ENCODE data around the gene CFAP100.

CFAP100 gene

GRCh38 chr3:126466886-126467610 is 72.3 kb downstream of the CFAP100 start:
- no peak for DNase-seq

- DNase-seq = no peak
These were observed 72.9 kb downstream of the CFAP100 start for GRCh38 chr3:126467611-126467955.

GRCh38 chr3:126468028-126468891 is 73.6 kb downstream of the CFAP100 start:
- no peak for DNase-seq

GRCh38 chr3:126469479-126469878 is 74.8 kb downstream of the CFAP100 start:
- no peak for DNase-seq

- DNase-seq = no peak
These were observed 77.7 kb downstream of the CFAP100 start for GRCh38 chr3:126472277-126473006.

GRCh38 chr3:126473292-126474168 is 78.8 kb downstream of the CFAP100 start:
- no peak for DNase-seq

GRCh38 chr3:126474498-126475412 is 80.0 kb downstream of the CFAP100 start:
- peak; percentile 69 for DNase-seq

GRCh38 chr3:126475413-126476114 is 80.9 kb downstream of the CFAP100 start, which contains the start of gene ZXDC:
TSS of gene ZXDC (minus strand) at chr3:126475891. CDS start at chr3:126475865, 26 bp downstream.
- DNase-seq = peak; percentile 97

- peak; percentile 83 for DNase-seq
These were observed 81.7 kb downstream of the CFAP100 start for GRCh38 chr3:126476166-126477060.

- no peak for DNase-seq
These were observed 82.3 kb downstream of the CFAP100 start for GRCh38 chr3:126477061-126477380.

GRCh38 chr3:126478581-126479310 is 84.0 kb downstream of the CFAP100 start:
- DNase-seq = no peak

- DNase-seq = no peak
These were observed 84.9 kb downstream of the CFAP100 start for GRCh38 chr3:126479642-126480041.

GRCh38 chr3:126480206-126480605 is 85.5 kb downstream of the CFAP100 start:
- DNase-seq = no peak

- no peak for DNase-seq
These were observed 86.2 kb downstream of the CFAP100 start for GRCh38 chr3:126480861-126481260.

GRCh38 chr3:126481808-126482502 is 87.2 kb downstream of the CFAP100 start:
- no peak for DNase-seq

GRCh38 chr3:126482503-126483255 is 88.0 kb downstream of the CFAP100 start:
- DNase-seq = no peak

GRCh38 chr3:126483321-126483761 is 88.6 kb downstream of the CFAP100 start:
- no peak for DNase-seq
